ENCODE measurements around the gene SPATS2L.

The SPATS2L gene

DNA sequence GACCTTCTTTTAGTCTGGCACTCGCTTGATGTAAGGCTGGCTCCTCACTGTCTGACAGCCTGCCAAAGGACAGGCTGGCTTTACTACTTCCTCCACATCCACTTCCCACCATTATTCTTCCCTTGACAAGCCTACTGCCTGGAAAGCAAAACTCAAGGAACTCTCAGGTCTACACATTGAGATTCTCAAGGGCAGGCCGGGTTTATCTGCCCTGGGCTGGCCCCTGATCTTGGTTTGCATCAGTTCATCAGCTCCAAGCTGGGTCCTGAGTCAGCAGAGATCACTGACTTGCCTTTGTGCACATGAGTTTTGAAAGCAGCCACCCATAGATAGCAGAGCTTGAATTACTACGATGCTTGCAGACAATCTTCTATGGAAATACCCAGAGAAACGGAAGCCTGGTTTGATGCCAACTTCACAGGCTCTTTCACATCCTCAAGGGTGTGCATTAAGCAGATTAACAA is 149.5 kb downstream of the SPATS2L start:
- no peak for DNase-seq (ENCODE audit: low spot score)
- no peak for TF ChIP-seq CTCF (IDR thresholded peaks at IDR 0.05; ENCODE audit: extremely low read depth, missing control alignments)

GRCh38 chr2:200456567-200456966 is 150.1 kb downstream of the SPATS2L start:
- DNase-seq (ENCODE audit: low spot score), result no peak
- no peak for TF ChIP-seq CTCF (IDR thresholded peaks at IDR 0.05; ENCODE audit: extremely low read depth, missing control alignments)

DNA sequence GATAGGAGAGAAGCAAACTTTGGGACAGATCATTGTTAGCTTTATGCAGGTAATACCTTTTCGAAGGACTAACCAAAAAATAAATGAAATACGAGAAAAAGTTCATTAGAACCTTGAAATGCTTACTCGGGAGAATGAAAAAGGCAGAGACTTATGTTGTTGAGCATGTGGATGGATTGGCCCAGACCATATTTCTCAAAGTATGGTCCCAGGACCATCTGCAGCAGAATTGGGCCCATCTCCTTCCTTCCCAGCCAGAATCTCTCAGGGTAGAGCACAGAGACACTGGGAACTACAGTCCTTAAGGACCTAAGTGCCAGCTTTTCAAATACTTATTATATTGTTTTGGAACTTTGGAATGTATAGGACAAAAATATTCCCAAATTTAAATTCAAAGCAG is 152.6 kb downstream of the SPATS2L start:
- no peak for DNase-seq (ENCODE audit: low spot score)
- TF ChIP-seq CTCF (IDR thresholded peaks at IDR 0.05; ENCODE audit: extremely low read depth, missing control alignments), result no peak

DNA sequence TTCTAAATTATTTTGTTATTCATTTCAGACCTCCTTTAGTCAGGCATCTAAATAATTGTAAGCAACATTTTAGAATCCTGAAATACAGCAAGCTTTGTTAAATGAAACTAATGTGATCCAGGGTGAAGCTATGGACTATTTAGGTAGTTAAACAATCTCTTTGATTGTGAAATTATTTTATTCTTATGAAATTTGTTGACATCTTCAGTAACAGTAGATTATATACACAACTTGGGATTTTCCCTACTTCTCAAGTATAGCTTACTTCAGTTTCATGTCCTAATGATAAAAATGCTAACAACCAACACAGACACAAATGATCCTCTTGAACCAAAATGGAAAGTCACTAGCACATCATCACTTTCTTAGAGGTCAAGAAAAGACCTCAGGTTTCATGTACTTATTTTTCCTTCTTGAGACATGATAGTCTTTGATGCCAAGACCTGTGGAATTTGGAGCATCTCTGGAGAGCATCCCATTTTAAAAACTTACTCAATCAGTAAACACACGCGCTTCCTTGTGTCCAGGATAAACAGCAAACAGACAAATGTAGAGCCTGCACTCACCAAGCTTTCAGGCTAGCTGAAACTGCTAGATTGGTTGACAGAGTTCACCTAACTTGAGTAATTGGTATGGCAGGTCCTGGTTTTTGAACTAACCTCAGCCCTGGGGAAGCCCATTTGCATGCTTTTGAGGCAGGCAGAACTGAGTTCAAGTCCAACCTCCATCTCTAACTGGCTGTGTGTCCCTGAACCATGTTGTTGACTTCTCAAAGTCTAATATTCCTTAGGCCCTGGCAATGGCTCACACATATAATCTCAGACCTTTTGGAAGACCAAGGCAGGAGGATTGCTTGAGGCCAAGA is 155.6 kb downstream of the SPATS2L start:
- TF ChIP-seq CTCF (IDR thresholded peaks at IDR 0.05; ENCODE audit: extremely low read depth, missing control alignments), result no peak
- no peak for DNase-seq (ENCODE audit: low spot score)

GRCh38 chr2:200463452-200463851 is 157.0 kb downstream of the SPATS2L start:
- DNase-seq (ENCODE audit: low spot score), result no peak
- TF ChIP-seq CTCF (IDR thresholded peaks at IDR 0.05; ENCODE audit: extremely low read depth, missing control alignments), result no peak

DNA sequence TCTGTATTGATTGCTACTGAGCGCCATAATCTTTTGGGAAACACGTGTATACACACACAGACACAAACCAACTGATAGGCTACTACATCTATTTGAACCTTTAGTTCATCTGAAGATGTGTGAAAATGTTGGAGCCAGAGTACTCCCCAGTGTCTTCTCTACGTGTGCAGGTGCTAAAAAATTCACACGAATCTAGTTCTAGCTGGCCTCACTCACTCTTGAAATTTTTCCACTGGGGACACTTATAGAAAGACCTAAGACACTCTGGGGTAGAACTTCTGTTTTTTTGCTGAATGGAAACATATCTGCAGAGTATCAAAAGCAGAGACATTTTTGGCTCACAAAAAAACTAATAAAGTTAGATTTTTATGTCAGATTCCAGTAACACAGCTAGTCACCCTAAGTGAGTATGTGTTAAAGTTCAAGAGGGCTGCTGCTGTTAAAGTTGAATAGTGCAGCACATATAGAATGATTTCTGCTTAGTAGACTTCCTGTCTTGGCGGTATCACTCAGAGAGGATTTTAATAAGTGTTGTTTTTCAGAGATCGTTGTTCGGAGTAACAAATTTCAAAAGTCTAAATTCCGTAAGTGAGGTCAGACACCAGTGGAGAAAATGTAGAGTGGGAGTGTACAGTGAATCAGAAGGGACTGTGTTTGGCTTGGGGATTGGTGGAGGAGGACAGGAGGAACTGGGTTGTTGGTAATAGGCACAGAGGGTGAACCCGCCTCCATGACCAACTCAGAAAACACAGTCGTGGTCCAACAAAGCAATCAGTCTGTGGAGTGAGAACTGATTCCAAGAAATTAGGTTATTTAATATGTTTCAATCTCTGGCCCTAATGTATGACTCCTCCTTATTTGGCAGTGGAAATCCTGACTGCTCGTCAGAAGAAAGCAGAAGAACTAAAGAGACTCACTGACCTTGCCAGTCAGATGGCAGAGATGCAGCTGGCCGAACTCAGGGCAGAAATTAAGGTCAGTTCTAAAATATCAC is 160.2 kb downstream of the SPATS2L start:
- no peak for TF ChIP-seq CTCF (IDR thresholded peaks at IDR 0.05; ENCODE audit: extremely low read depth, missing control alignments)
- DNase-seq (ENCODE audit: low spot score), result no peak
